ENCODE measurements around the gene PRPF38A.

The PRPF38A gene

GRCh38 chr1:52461821-52462220 lies 57.4 kb downstream of the PRPF38A start:
- no peak for DNase-seq (ENCODE audit: low read depth, low spot score)

DNA sequence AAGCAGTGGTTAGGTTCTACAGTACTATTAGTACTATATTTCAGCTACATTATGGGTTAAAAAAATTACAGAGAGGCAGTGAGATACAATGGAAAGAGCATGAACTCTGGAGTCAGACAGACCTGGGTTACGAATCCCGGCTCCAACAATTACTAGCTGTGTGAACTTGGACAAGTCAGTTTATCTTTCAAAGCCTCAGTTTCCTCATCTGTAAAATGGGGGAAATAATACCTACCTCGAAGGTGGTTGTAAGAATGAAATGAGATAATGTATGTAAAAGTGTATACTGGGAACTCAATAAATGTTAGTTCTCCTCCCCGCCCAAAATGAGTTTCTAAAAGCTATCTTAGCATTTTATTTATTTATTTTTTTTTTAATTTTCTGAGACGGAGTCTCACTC lies 59.5 kb downstream of the PRPF38A start:
- DNase-seq (ENCODE audit: low read depth, low spot score) = no peak

GRCh38 chr1:52469108-52469507 lies 64.7 kb downstream of the PRPF38A start:
- DNase-seq (ENCODE audit: low read depth, low spot score) = no peak

All from iPS DF 19.7 (cell line).